PFSK-1 (cell line): Measurements from ENCODE around the gene APLN.

ENCODE experiments used
- FOXP2 ChIP-seq: optimal IDR thresholded peaks from 2 replicates; pipeline ENCODE3; 2011; ENCODE audit warnings: borderline replicate concordance, control low read depth, inconsistent platforms; ENCODE audit not compliant: insufficient read depth; ENCODE audit errors: extremely low read length, extremely low read depth
- POLR2AphosphoS5 ChIP-seq: IDR thresholded peaks from 2 replicates; pipeline ENCODE4 v1.6.1; 2012; ENCODE audit warnings: low read depth, mild to moderate bottlenecking, control low read depth, low read length, moderate library complexity
- SIN3A ChIP-seq: IDR thresholded peaks from 2 replicates; pipeline ENCODE4 v1.6.1; 2012; ENCODE audit warnings: mild to moderate bottlenecking, low read length, moderate library complexity, borderline replicate concordance; ENCODE audit not compliant: insufficient read depth
- TAF1 ChIP-seq: IDR thresholded peaks from 2 replicates; pipeline ENCODE4 v1.6.1; 2012; ENCODE audit warnings: low read length, control low read depth, borderline replicate concordance; ENCODE audit not compliant: insufficient read depth
- TF ChIP-seq, protein P1 (sequence below), 2 experiments: IDR thresholded peaks; 2 replicates each; pipeline versions ENCODE4 v1.6.1 to v1.8.0; 2011 to 2012; ENCODE audit warnings: low read depth in 2 of 2, low read length in 2 of 2, control low read depth in 1 of 2, inconsistent platforms in 1 of 2, mild to moderate bottlenecking in 1 of 2, moderate library complexity in 1 of 2; ENCODE audit not compliant: insufficient read depth in 1 of 2

DNA sequence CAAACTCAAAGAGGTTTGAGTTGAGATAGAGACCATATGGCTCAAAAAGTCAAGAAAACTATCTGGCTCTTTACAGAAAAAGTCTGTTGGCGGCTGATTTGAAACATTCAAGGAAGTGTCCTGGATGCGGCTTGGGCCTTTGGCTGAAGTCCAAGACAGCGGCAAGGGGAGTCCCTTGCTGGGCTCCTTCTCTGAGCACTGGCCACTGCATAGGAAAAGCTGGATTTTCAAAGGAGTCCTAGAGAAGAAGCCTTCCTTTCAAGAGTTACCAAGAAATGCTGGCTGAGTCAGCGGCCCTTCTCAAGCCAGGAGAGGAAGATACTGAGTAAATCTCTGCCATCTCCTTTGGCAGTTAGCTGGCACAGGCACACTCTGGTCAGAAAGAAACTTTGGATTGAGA lies 12.1 kb downstream of the APLN start:
- TF ChIP-seq POLR2AphosphoS5 (no peak), TAF1 (no peak), SIN3A (no peak), FOXP2 (no peak)
- TF ChIP-seq, protein P1, sequence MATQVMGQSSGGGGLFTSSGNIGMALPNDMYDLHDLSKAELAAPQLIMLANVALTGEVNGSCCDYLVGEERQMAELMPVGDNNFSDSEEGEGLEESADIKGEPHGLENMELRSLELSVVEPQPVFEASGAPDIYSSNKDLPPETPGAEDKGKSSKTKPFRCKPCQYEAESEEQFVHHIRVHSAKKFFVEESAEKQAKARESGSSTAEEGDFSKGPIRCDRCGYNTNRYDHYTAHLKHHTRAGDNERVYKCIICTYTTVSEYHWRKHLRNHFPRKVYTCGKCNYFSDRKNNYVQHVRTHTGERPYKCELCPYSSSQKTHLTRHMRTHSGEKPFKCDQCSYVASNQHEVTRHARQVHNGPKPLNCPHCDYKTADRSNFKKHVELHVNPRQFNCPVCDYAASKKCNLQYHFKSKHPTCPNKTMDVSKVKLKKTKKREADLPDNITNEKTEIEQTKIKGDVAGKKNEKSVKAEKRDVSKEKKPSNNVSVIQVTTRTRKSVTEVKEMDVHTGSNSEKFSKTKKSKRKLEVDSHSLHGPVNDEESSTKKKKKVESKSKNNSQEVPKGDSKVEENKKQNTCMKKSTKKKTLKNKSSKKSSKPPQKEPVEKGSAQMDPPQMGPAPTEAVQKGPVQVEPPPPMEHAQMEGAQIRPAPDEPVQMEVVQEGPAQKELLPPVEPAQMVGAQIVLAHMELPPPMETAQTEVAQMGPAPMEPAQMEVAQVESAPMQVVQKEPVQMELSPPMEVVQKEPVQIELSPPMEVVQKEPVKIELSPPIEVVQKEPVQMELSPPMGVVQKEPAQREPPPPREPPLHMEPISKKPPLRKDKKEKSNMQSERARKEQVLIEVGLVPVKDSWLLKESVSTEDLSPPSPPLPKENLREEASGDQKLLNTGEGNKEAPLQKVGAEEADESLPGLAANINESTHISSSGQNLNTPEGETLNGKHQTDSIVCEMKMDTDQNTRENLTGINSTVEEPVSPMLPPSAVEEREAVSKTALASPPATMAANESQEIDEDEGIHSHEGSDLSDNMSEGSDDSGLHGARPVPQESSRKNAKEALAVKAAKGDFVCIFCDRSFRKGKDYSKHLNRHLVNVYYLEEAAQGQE (IDR thresholded peaks at IDR 0.05; ENCODE audit: insufficient read depth in 1 of 2, low read depth in 2 of 2, low read length in 2 of 2) = no peak
